Activated naive CD4-positive, alpha-beta T cell (primary cell): Measurements from ENCODE around the gene LDB3.
"Not testable (repeated sequence)": the region's sequence is repeated elsewhere in the genome, so short reads cannot be mapped to it uniquely, and the experiment has no call there.

Experiments used
- DNase-seq, 4 experiments: peaks; one replicate each; lab custom pipeline; 2025; lab: John Stamatoyannopoulos, UW

Gene LDB3

GRCh38 chr10:86730227-86730626 lies 61.9 kb downstream of the LDB3 start:
- no peak for DNase-seq

- DNase-seq: no peak
Measured at GRCh38 chr10:86732771-86733170, 64.5 kb downstream of the LDB3 start.

GRCh38 chr10:86733260-86733671 lies 65.0 kb downstream of the LDB3 start:
- no peak for DNase-seq

GRCh38 chr10:86734207-86734988 lies 66.1 kb downstream of the LDB3 start:
- DNase-seq: no peak

GRCh38 chr10:86735278-86735677 lies 67.0 kb downstream of the LDB3 start:
- not testable (repeated sequence) for DNase-seq

- DNase-seq: no peak
Measured at GRCh38 chr10:86742230-86742629, 73.9 kb downstream of the LDB3 start.

- no peak for DNase-seq
Measured at GRCh38 chr10:86744067-86744725, 75.9 kb downstream of the LDB3 start.

GRCh38 chr10:86747796-86748581 lies 79.7 kb downstream of the LDB3 start:
- DNase-seq: no peak

- DNase-seq: no peak
Measured at GRCh38 chr10:86749854-86750253, 81.5 kb downstream of the LDB3 start.

- DNase-seq: no peak
Measured at GRCh38 chr10:86751477-86751876, 83.2 kb downstream of the LDB3 start.

GRCh38 chr10:86752311-86752710 lies 84.0 kb downstream of the LDB3 start:
- no peak for DNase-seq

GRCh38 chr10:86753051-86753450 lies 84.7 kb downstream of the LDB3 start:
- no peak for DNase-seq

GRCh38 chr10:86753638-86754434 lies 85.5 kb downstream of the LDB3 start:
- DNase-seq: no peak

GRCh38 chr10:86755454-86755739 lies 87.1 kb downstream of the LDB3 start:
- no peak for DNase-seq

- DNase-seq: peak; percentile 51 to 85 (median 64)
Measured at GRCh38 chr10:86755740-86756510, 87.6 kb downstream of the LDB3 start.

- no peak for DNase-seq
Measured at GRCh38 chr10:86756511-86757112, 88.3 kb downstream of the LDB3 start, which contains the start of gene BMPR1A. Gene BMPR1A, plus strand, starts transcription at chr10:86756619. Its CDS starts 119,400 bp downstream, at chr10:86876019.

- DNase-seq: no peak
Measured at GRCh38 chr10:86757113-86757972, 89.0 kb downstream of the LDB3 start.

- DNase-seq: no peak
Measured at GRCh38 chr10:86758189-86759072, 90.1 kb downstream of the LDB3 start.
